ENCODE measurements around the gene FIP1L1.

The FIP1L1 gene

GRCh38 chr4:53502094-53502493, 124.7 kb downstream of the FIP1L1 start:
- Histone ChIP-seq H3K9me3 (no peaks in the 10 kb centered on the region), H3K4me1 (peaks cover 8% of the 10 kb centered on the region), H3K4me3 (no peak overlapping the region), H3K27me3 (ENCODE audit: low read depth) (no peaks in the 10 kb centered on the region), H3K36me3 (replicated peaks) (no peaks in the 10 kb centered on the region)
- in situ Hi-C loops (cut with MboI; ENCODE audit: low sequenced_read_pairs): no loop called here
- DNase-seq (ENCODE audit: low spot score in 2 of 2): no peak

DNA sequence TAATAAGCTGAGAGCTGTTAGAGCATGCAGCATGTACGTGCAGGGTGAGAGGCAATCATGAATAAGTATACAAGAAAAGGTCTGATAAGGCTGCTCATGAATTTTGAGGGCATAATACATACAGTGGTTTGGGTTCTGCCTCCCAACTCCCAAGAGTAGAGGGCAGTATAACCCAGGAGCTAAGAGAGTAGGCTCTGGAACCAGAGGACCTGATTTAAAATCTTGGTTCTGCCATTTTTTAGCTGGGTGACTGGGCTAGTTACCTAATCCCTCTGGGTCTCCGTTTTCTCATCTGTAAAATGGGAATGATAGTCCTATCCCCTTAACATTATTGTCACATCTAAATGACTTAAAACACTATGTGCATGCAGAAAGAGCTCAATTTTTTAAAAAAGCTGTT, 128.5 kb downstream of the FIP1L1 start:
- no peak overlapping the region for H3K4me3 ChIP-seq
- in situ Hi-C loops (cut with MboI; ENCODE audit: low sequenced_read_pairs): no loop called here
- H3K27me3 ChIP-seq (ENCODE audit: low read depth): no peaks in the 10 kb centered on the region
- no peaks in the 10 kb centered on the region for H3K9me3 ChIP-seq
- no peaks in the 10 kb centered on the region for H3K4me1 ChIP-seq
- no peak for DNase-seq (ENCODE audit: low spot score in 2 of 2)
- no peaks in the 10 kb centered on the region for H3K36me3 ChIP-seq (replicated peaks)

DNA sequence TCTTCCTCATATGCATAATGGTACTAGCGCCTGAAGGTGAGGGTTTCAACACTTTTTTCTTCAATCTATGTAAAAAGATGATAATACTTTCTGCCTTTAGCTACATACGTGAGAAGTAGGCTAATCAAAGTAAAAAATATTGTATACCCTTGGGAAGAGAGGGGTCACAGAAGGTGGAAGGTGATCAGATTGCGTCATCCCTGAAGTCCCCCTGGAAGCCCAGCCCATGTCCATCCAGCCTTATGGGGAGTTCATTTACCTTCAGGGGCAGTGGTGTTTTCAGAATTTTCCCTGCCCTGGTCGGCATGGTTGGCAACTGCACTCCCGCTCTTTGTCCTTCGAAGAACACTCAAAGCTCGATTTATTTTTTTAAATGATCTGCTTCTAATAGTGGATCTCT, 129.6 kb downstream of the FIP1L1 start:
- Histone ChIP-seq H3K4me3 (no peak overlapping the region), H3K4me1 (no peaks in the 10 kb centered on the region), H3K9me3 (no peaks in the 10 kb centered on the region), H3K36me3 (replicated peaks) (no peaks in the 10 kb centered on the region), H3K27me3 (ENCODE audit: low read depth) (no peaks in the 10 kb centered on the region)
- in situ Hi-C loops (cut with MboI; ENCODE audit: low sequenced_read_pairs): no loop called here
- no peak for DNase-seq (ENCODE audit: low spot score in 2 of 2)

DNA sequence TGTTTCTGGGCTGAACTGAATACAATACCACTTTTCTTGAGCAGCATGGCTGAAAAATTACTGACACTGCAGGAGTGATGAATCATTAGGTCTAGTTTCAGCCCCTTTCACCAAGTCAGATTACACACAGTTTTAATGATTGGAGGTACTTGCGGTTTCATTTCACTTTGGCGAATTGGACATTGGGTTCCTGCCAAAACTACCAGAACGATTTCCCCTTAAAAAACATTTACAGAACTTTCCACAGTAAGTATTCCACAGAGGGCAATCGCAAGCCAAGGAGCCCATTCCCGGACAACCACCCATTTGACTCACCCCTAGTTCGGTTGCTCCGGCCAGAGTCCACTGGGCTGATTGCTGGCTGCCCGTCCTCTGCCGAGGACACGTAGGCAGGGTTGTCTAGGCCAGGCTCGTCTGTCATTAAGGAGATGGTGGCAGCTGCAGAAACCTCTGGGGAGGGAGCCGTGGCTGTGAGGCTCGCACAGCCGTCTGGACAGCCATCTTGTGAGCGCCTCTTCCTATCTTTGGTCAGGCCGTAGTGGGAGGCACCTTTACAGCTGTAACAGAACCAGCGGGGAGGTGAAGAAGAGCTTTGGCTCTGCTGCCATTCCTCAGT, 130.3 kb downstream of the FIP1L1 start:
- Histone ChIP-seq H3K27me3 (ENCODE audit: low read depth) (no peaks in the 10 kb centered on the region), H3K9me3 (no peaks in the 10 kb centered on the region), H3K4me1 (no peaks in the 10 kb centered on the region), H3K36me3 (replicated peaks) (no peaks in the 10 kb centered on the region), H3K4me3 (no peak overlapping the region)
- no peak for DNase-seq (ENCODE audit: low spot score in 2 of 2)
- in situ Hi-C loops (cut with MboI; ENCODE audit: low sequenced_read_pairs): no loop called here

- Histone ChIP-seq H3K36me3 (replicated peaks) (no peaks in the 10 kb centered on the region), H3K4me1 (no peaks in the 10 kb centered on the region), H3K27me3 (ENCODE audit: low read depth) (no peaks in the 10 kb centered on the region), H3K9me3 (no peaks in the 10 kb centered on the region), H3K4me3 (no peak overlapping the region)
- no peak for DNase-seq (ENCODE audit: low spot score in 2 of 2)
- in situ Hi-C loops (cut with MboI; ENCODE audit: low sequenced_read_pairs): no loop called here
Measured at GRCh38 chr4:53508446-53508845, 131.0 kb downstream of the FIP1L1 start.

- H3K4me1 ChIP-seq: no peaks in the 10 kb centered on the region
- in situ Hi-C loops (cut with MboI; ENCODE audit: low sequenced_read_pairs): no loop called here
- H3K36me3 ChIP-seq (replicated peaks): no peaks in the 10 kb centered on the region
- no peaks in the 10 kb centered on the region for H3K9me3 ChIP-seq
- DNase-seq (ENCODE audit: low spot score in 2 of 2): no peak
- H3K4me3 ChIP-seq: no peak overlapping the region
- no peaks in the 10 kb centered on the region for H3K27me3 ChIP-seq (ENCODE audit: low read depth)
Measured at GRCh38 chr4:53510321-53510720, 132.9 kb downstream of the FIP1L1 start.
